NCI-H1930 (cell line): ENCODE measurements around the gene NTM.

Experiments
- DNase-seq, 2 experiments: peaks; one replicate each; lab custom pipeline; 2025; lab: John Stamatoyannopoulos, UW

Gene NTM

GRCh38 chr11:131964698-131965483, 594.5 kb downstream of the NTM start:
- DNase-seq = no peak

- no peak for DNase-seq
Observed at GRCh38 chr11:131965504-131965903, 595.1 kb downstream of the NTM start.

- DNase-seq = no peak
Observed at GRCh38 chr11:131966667-131967066, 596.3 kb downstream of the NTM start.

GRCh38 chr11:131969261-131969660, 598.8 kb downstream of the NTM start:
- no peak for DNase-seq

- DNase-seq = no peak
Observed at GRCh38 chr11:131973061-131973460, 602.6 kb downstream of the NTM start.

GRCh38 chr11:131975619-131976018, 605.2 kb downstream of the NTM start:
- no peak for DNase-seq

- no peak for DNase-seq
Observed at GRCh38 chr11:131976021-131976420, 605.6 kb downstream of the NTM start.

GRCh38 chr11:131977231-131977630, 606.8 kb downstream of the NTM start:
- DNase-seq = no peak

GRCh38 chr11:131977854-131978253, 607.4 kb downstream of the NTM start:
- DNase-seq = no peak

- DNase-seq = no peak
Observed at GRCh38 chr11:131978351-131978750, 607.9 kb downstream of the NTM start.

- no peak for DNase-seq
Observed at GRCh38 chr11:131979364-131979763, 608.9 kb downstream of the NTM start.

GRCh38 chr11:131980199-131980598, 609.8 kb downstream of the NTM start:
- no peak for DNase-seq

GRCh38 chr11:131980888-131981668, 610.7 kb downstream of the NTM start:
- DNase-seq = no peak

- DNase-seq = no peak
Observed at GRCh38 chr11:131982154-131982553, 611.7 kb downstream of the NTM start.

GRCh38 chr11:131985846-131986301, 615.5 kb downstream of the NTM start:
- no peak for DNase-seq

GRCh38 chr11:131987703-131988102, 617.3 kb downstream of the NTM start:
- no peak for DNase-seq

GRCh38 chr11:131991606-131992005, 621.2 kb downstream of the NTM start:
- DNase-seq = no peak

- no peak for DNase-seq
Observed at GRCh38 chr11:131993246-131993645, 622.8 kb downstream of the NTM start.

GRCh38 chr11:131998020-131998419, 627.6 kb downstream of the NTM start:
- DNase-seq = no peak

- no peak for DNase-seq
Observed at GRCh38 chr11:131999084-131999483, 628.7 kb downstream of the NTM start.

GRCh38 chr11:131999955-132000354, 629.5 kb downstream of the NTM start:
- DNase-seq = no peak

GRCh38 chr11:132005887-132006286, 635.5 kb downstream of the NTM start:
- DNase-seq = no peak

- DNase-seq = no peak
Observed at GRCh38 chr11:132006884-132007580, 636.6 kb downstream of the NTM start.
